Measurements from ENCODE around the gene FLOT1. TPM values are rescaled to one million over a fixed set of nuclear protein-coding genes. Genes with fewer than 3 reads are reported as not detected.
"Not testable (repeated sequence)": the region's sequence is repeated elsewhere in the genome, so short reads cannot be mapped to it uniquely, and the experiment has no call there.

FLOT1 gene
- total RNA-seq, 1 donor from 2014 or later: 240 TPM

DNA sequence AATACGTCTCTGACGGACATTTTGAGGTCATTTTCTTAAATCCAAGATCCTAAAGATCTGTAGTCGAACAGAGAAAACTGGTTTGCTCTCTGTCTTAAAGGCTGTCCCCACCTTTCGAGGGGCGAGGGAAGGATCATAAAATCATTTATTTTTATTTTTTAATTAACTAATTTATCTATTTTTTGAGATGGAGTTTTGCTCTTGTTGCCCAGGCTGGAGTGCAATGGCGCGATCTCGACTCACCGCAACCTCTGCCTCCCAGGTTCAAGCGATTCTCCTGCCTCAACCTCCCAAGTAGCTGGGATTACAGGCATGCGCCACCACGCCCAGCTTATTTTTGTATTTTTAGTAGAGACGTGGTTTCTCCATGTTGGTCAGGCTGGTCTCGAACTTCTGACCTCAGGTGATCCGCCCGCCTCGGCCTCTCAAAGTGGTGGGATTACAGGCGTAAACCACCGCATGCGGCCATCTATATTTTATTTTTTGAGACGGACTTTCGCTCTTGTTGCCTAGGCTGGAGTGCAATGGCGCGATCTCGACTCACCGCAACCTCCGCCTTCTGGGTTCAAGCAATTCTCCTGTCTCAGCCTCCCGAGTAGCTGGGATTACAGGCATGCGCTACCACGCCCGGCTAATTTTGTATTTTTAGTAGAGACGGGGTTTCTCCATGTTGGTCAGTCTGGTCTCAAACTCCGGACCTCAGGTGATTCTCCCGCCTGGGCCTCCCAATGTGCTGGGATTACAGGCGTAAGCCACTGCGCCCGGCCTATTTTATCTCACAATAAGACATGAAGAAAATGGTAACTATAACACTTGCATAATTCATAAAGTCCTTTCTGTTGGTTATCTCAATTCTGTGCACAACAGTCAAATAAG lies 24.4 kb downstream of the FLOT1 start:
- ATAC-seq; DNase-seq (ENCODE audit: missing footprints): not testable (repeated sequence)
- intact Hi-C loops (cut with DNase I): loop anchor here (1.0 kb wide), 1 partner anchor 27 kb away; no protein-coding TSS in a partner anchor

DNA sequence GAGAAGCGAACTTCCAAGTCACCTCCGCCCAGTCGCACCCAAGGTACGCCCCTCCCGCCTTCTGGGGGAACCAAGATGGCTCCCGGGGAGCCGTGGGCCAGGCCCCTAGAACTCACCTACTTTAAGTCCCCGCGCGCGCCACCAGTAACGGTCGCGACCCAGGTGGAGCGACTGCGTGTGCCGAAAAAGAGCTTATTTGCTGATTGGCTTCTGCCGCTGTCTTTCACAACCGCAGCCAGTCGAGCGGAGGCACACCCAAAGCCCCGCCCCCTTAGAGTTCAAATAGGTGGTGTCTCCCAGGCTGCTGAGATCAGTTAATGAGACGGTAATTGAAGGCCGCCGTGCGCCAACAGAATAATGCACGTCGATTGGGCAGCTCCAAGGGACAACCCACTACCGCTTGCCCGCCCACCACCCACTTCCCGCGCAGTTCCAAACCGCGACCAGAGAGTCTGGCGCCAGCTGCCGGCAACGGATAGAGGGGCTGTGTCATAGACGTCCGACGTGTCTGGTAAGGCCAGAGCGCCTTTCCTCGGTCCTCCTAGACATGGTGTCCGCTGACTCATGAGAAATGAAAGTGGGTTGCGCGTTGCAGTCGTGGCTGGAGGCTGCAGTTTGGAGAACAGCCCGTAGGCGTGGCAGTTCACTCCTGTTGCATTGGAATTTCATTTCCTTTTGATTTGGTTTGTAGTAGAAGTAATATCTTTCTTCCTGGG lies 25.2 kb downstream of the FLOT1 start, which contains the start of gene MDC1:
Gene MDC1 (minus strand): TSS at position 153 of the 716 bp plus-strand sequence. CDS start 2,106 bp downstream, outside the sequence.
- intact Hi-C loops (cut with DNase I): loop anchor here (1.0 kb wide), 1 partner anchor 26 kb away; no protein-coding TSS in a partner anchor
- peak; percentile 88 for ATAC-seq
- DNase-seq (ENCODE audit: missing footprints): peak; percentile 100

DNA sequence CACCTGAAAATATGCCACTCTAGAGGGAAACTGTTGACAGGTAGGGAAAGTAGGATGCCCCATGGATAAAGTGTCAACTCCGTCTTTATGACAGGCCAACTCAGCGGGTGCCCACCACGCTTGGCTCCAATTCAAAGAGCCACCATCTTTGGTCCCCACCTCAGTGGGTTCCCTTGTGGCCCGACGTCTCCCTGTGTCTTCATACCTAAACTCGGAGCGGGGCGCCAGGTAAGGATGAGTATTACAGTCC lies 25.7 kb downstream of the FLOT1 start:
- intact Hi-C loops (cut with DNase I): loop anchor here (1.0 kb wide), 1 partner anchor 26 kb away; no protein-coding TSS in a partner anchor
- no peak for DNase-seq (ENCODE audit: missing footprints)
- ATAC-seq: no peak

DNA sequence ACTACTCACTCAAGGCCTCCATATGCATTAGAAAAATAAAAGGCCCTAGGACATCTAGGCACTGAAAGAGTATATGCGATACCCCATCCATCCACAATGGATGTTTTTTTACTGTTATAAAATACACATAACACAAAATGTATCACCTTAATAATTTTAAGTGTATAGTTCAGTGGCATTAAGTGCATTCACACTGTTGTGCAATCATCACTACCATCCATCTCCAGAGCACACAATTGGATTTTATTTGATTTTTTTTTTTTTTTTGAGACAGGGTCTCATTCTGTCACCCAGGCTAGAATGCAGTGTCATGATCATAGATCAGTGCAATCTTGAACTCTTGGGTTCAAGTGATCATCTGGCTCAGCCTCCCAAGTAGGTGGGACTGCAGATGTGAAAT lies 28.2 kb downstream of the FLOT1 start:
- intact Hi-C loops (cut with DNase I): no loop called here
- DNase-seq (ENCODE audit: missing footprints): no peak
- no peak for ATAC-seq

DNA sequence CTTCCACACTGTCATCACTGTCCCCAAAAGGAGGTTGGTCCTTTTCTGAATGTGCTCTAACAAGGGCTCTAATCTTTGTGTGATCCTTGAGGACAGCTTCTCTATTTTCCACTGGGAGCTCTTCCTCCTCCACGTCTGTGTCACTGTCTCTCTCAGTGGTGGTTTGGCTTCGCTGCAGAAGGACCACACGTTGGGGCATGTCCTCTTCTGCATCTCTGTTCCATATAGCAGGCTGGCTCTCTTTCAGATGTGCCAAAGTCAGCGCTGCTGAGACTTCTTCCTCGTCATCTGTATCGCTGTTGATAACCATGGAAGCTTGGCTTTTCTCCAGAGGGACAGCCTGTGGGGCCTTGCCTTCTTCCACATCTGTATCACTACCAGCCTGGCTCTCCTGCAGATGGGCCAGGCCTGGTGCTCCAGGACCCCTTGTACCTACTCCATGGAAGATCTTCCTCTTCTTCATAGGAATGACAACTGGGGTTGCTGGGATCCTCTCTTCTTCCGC lies 30.0 kb downstream of the FLOT1 start:
- no peak for DNase-seq (ENCODE audit: missing footprints)
- intact Hi-C loops (cut with DNase I): no loop called here
- no peak for ATAC-seq

DNA sequence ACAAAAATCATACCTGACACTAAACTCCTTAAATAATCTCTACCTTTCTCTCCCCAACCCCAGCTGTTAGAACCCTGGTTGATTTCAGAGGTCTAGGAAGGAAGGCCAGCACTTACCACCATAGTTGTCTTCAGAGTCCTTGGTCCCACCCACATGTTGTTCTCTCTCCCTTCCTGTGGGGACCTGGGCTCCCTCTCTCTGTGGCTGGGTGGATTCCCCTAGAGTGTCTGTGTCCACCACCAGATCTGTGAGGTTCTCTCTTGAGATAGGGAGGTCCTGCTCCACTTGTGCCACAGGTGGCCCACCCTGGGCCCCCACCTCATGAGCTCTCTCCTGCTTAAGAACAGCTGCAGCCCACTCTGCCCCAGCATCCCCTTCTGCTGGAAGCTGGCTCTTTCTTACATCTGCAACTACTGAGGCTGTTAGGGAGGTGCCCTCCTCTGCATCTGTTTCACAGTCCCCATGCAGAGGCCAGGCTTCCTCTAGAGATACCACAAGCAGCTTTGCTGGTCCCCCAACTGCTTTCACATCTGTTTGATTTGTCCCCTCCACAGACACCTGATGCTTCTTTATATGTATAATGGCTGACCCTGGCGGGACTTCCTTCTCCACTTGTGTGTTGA lies 30.6 kb downstream of the FLOT1 start:
- no peak for ATAC-seq
- no peak for DNase-seq (ENCODE audit: missing footprints)
- intact Hi-C loops (cut with DNase I): no loop called here

DNA sequence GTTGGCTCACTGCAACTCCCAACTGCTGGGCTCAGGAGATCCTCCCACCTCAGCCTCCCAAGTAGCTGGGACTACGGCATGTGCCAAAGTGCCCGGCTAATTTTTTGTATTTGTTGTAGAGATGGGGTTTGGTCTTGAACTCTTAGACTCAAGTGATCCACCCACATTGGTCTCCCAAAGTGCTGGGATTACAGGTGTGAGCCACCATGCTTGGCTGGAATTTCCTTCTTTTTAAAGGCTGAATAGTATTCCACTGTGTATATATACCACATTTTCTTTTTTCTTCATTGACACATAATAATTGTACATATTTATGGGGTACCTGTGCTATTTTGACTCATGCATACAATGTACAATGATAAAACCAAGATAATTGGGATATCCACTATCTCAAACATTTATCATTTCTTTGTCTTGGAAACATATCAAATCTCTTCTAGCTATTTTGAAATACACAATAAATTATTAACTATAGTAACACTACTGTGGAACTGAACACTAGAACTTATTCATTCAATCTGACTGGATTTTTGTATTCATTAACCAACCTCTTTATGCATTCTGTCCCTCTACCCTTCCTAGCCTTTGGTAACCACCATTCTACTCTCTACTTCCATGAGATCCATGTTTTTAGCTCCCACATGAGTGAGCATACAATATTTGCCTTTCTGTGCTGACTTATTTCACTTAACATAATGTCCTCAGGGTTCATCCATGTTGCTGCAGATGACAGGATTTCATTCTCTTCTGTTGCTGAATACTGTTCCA lies 33.2 kb downstream of the FLOT1 start:
- ATAC-seq (no peak), DNase-seq (ENCODE audit: missing footprints) (no peak)
- intact Hi-C loops (cut with DNase I): no loop called here

DNA sequence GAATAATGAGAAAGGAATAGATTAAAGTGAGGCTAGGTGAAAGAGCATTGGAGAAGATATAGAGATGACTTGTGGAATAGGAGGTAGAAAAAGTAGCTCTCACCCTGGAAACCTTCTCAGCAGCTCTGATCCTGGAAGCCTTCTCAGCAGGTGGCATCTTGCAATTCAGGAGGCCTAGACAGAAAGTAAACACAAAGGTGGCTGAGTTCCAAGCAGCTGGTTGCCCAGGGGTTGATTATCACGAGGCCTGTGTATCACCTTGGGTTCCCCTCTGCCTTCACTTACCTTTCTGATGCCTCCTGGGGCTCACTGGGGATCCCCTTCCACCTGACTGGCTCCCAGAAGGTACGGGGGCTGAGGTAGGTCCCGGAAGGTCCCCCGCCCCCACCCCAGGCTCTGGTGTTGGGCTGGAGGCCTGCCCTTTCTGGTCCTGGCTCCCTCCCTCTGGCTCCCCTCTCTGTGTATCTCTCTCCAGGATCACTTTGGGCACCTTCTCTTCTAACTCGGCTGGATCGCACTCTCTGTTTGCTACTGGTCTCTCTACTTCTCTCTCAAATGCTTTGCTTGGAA lies 35.1 kb downstream of the FLOT1 start:
- ATAC-seq: no peak
- intact Hi-C loops (cut with DNase I): no loop called here
- no peak for DNase-seq (ENCODE audit: missing footprints)

DNA sequence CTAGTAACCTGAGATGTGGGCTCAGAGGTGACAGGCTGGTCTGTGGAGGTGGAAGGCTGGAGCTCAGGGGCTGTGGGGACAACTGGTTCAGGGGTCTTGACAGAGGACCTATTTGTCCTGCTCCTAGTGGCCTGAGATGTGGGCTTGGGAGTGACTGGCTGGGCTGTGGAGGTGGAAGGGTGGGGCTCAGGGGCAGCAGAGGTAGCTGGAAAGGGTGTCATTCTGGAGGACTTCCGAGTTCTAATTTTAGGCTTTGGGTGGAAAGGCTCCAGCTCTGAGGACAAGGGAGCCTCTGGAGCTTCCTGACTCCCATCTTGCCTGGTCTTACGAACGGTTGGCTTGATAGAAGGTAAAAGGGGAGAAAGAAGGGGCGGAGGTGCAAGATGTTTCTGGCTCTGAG lies 36.9 kb downstream of the FLOT1 start:
- intact Hi-C loops (cut with DNase I): no loop called here
- peak; percentile 68 for ATAC-seq
- DNase-seq (ENCODE audit: missing footprints): no peak

DNA sequence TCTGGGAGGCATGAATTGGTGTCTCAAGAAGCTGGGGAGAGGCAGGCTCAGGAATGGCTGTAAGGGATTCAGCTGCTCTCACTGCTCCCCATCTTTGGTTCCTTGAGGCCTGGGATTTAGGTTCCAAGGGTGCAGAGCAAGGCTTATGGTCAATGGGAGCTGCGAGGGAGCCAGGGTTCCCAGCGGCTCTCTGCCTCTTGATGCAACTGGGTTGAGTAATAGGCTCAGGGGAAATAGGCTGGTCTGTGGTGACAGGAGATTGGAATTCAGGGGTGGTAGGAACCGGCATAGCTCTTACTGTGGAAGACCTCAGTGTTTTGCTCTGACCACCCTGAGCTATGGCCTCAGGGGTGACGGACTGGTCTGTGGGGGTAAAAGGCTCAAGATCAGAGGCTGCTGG lies 38.7 kb downstream of the FLOT1 start:
- intact Hi-C loops (cut with DNase I): no loop called here
- DNase-seq (ENCODE audit: missing footprints) (no peak), ATAC-seq (no peak)

DNA sequence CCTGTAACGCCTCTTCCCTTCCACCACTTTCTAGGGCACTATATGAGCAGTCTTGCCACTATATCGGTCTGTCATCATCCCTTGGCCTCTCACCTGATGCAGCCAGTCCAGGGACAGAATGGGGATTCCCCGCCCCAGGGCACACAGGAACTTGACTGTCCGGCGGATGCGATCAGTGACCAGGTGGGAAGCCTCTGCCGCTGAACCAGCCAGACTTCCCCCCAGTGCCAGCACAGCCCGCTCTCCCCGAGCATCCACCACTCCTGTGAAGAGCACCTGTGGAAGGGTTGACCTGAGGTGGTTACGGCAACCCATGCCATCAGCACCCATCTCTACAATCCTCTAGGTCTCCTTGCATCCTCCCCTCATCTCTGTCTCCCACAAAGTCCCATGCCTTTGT lies 39.5 kb downstream of the FLOT1 start:
- no peak for DNase-seq (ENCODE audit: missing footprints)
- intact Hi-C loops (cut with DNase I): no loop called here
- ATAC-seq: no peak

DNA sequence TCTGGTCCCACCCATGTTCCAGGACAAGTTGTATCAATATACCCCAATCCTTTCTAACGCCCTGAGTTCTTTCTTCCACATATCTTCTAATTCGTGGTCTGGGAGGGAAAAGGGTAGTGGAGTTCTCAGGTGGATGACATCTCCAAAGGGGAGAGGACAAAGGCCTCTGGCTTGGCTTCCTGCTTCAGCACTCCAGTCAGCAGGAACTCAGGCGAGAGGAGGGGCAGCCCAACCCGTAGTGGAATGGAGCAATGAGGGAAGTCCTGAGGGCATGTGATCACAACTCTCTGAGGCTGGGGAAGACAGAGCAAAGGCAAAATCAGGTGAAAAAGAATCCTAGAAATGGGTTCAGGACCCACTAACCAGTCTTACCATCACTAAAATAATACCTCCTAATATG lies 42.1 kb downstream of the FLOT1 start:
- intact Hi-C loops (cut with DNase I): no loop called here
- ATAC-seq: peak; percentile 81
- no peak for DNase-seq (ENCODE audit: missing footprints)

DNA sequence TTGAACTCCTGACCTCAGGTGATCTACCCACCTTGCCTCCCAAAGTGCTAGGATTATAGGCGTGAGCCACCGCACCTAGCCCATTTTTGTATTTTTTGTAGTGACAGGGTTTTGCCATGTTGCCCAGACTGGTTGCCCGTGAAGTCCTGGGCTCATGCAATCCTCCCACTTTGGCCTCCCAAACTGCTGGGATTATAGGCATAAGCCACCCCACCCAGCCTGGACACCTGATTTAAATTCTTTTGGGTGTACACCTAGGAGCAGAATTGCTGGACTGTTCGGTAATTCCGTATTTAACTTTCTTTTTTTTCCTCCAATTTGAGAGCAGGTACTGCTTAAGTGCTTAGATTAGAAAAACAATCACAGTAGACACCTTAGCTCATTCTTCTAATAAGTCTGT lies 46.1 kb downstream of the FLOT1 start:
- ATAC-seq (no peak), DNase-seq (ENCODE audit: missing footprints) (no peak)
- intact Hi-C loops (cut with DNase I): no loop called here

DNA sequence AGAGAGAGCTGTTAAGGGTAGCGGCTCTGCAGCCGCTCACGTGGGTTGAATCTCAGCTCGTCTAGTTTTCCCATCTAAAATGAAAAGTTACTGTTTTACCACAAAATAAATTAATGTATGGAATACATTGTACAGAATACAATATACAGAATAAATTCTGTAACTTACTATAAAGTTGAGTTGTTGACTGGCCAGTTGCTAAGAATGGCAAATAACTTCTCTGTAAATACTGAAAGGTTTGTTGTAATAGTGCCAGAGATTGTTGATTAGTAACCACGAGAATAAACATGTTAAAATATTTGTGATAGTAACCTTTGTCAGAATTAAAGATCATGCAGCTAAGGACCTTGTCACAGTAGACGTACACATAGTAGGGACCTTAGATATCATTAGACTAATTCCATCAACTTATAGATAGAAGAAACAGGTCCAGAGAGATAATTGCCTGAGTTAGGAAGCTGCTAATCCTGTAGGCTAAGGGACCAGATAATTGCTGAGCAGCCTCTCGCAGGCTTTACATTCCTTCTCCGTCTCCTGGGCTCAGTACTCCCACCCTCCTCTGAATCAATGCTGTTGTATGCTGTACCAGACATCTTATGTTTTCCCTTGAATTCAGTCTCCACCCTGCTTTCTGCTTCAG lies 51.2 kb downstream of the FLOT1 start:
- intact Hi-C loops (cut with DNase I): loop anchor here (1.0 kb wide), 1 partner anchor 26 kb away; the partner anchor contains the start of gene MDC1
- ATAC-seq (no peak), DNase-seq (ENCODE audit: missing footprints) (no peak)

DNA sequence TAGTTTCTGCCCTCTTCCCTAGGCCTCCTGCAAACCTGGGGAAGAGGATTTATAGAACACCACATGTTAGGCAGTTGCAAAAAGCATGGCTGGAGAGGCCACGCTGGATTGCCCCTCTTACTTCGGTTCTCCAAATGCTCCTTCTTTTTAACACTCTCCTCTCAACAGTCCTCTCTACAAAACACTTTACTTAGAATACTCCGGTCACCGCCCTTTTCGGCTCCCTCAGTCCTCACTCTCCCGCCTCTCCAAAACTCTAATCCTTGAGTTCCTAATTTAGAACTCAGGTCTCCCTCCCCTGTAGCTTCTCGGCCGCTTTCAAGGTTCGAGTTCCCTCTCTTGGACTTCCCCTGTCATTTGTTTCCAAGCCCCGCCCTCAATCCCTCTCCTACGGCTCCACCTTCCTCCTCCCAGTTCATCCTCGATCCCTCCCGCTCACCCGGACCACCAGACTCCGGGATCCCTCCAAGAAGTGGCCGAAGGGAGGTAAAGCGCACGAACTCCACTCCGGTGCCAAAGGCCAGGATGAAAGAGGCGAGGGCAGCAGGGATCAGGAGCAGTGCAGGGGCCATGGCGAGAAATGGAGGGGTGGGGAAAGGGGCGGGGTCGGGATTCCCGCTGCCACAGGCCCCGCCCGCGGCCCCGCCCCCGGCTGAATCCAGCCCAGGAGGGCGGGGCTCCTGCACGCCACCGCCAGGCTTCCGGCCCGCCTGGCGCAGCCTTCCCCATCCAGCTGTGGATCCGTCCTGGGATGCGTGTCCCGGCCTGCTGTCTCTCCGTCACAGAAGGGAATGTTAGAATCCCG lies 51.9 kb downstream of the FLOT1 start, which contains the start of gene NRM:
Gene NRM (minus strand): TSS at position 582 of the 805 bp plus-strand sequence. CDS start 10 bp downstream, at position 572.
- ATAC-seq (peak; percentile 74), DNase-seq (ENCODE audit: missing footprints) (peak; percentile 93)
- intact Hi-C loops (cut with DNase I): loop anchor here (1.0 kb wide), 1 partner anchor 27 kb away; the partner anchor contains the start of gene MDC1

DNA sequence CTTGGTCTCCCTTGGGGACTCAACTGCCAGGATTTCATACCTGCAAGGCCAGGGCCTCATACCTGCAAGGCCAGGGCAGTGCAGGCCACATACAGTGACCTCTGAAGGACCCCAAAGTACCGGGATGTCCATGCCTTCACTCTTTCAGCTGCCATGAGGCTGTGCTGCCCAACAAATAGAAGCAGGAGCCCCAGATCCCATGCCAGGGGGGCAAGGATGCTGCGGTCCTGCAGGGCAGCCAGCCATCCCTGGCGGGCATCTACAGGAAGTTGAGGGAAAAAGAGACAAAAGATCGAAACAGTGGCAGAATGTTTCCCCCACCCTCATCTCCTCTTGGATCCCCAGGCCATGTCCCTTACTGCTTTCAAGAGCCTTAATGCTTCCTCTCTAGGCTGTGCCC lies 52.5 kb downstream of the FLOT1 start:
- DNase-seq (ENCODE audit: missing footprints): no peak
- intact Hi-C loops (cut with DNase I): no loop called here
- no peak for ATAC-seq
